Ovary (tissue), 9 donors: ENCODE measurements around the gene GBX1. TPM values are rescaled to one million over a fixed set of nuclear protein-coding genes. Genes with fewer than 3 reads are reported as not detected.

ENCODE experiments used
- DNase-seq, 5 donors: peaks; one replicate each; pipeline ENCODE4 v3.0.0-alpha.2; 2019 to 2020
- H3K27ac ChIP-seq, 2 donors: fragments of 200-600 bp; one replicate each; pipeline versions ENCODE4 v1.5.1 to v1.8.0; 2019 to 2022
- H3K27me3 ChIP-seq: fragments of 200-600 bp; one replicate; pipeline ENCODE4 v1.8.0; 2022
- H3K36me3 ChIP-seq: fragments of 200-600 bp; sonication (generic); one replicate; pipeline ENCODE4 v1.5.1; 2019
- H3K4me1 ChIP-seq: one replicate; pipeline ENCODE4 v1.8.1; 2013; ENCODE audit warnings: mild to moderate bottlenecking, moderate library complexity; ENCODE audit not compliant: insufficient read depth
- H3K4me3 ChIP-seq: fragments of 200-600 bp; sonication (generic); one replicate; pipeline ENCODE4 v1.5.1; 2017
- H3K9me3 ChIP-seq, 2 donors: fragments of 200-600 bp in 1 of 2; sonication (generic) in 1 of 2; one replicate each; pipeline versions ENCODE4 v1.5.1 to v1.8.1; 2013 to 2019; ENCODE audit warnings: mild to moderate bottlenecking in 1 of 2, moderate library complexity in 1 of 2
- EP300 ChIP-seq: sonication (generic); formaldehyde crosslinking; IDR thresholded peaks from one replicate; pipeline ENCODE4 v1.6.1; 2017; ENCODE audit warnings: antibody characterized with exemption
- POLR2A ChIP-seq: fragments of 450-650 bp; IDR thresholded peaks from one replicate; pipeline ENCODE4 v1.6.1; 2017; ENCODE audit warnings: antibody characterized with exemption, mild to moderate bottlenecking, moderate library complexity
- WGBS, 3 donors: extraction: QIAGEN DNeasy Blood & Tissue Kit in 1 of 3; methylation state at CpG; one replicate each; pipeline versions ENCODE4 v1.1.5 to v1.1.7; 2013 to 2017; 5-methylcytosine and 5-hydroxymethylcytosine counted together
- intact Hi-C, 4 donors: fragments of 100-400 bp; cut with DNase I; formaldehyde crosslinking; loops; one replicate each; pipeline versions ENCODE4 v1.11.0 to v1.15.1; 2022 to 2023
- polyA plus RNA-seq, 2 donors: library from polyadenylated mRNA; stranded (reverse); fragments of 200-250 nt in 1 of 2; fragments of 350-450 nt in 1 of 2; fragmentation: Illumina TruSeq in 1 of 2; extraction: RNeasy Lipid Tissue Mini Kit (QIAGEN cat#74804) in 1 of 2; gene quantifications; one replicate each; pipeline ENCODE4 v1.2.3, GENCODE V29; 2013 to 2014
- total RNA-seq, 7 donors: library from RNA; depleted of rRNA in 2 of 7; stranded (reverse); fragments of >200 nt in 2 of 7; fragmentation: NEBNext Ultra II Directional in 3 of 7; extraction: Animal tissue kit (Norgen Biotek cat#: 25700) in 3 of 7; gene quantifications; one replicate each; pipeline versions ENCODE4 v1.1.0 to v1.2.4, GENCODE V29; 2016 to 2023
- TF ChIP-seq, protein P1 (sequence below), 3 donors: fragments of 450-650 bp in 2 of 3; fragments of 200-600 bp in 1 of 3; IDR thresholded peaks; one replicate each; pipeline versions ENCODE4 v1.5.1 to v1.8.0; 2016 to 2022; ENCODE audit warnings: antibody characterized with exemption in 3 of 3, mild to moderate bottlenecking in 1 of 3
- donor health status: DM: no; HTN: no; CAD: no; lungs with moderate emphysema.
- donor health status: DM: no; HTN: no; CAD: no.
- donor health status: Bipolar disorder and iron deficiency.
- donor health status: DM: yes; HTN: yes; CAD: no.
- donor health status: DM: no; HTN: no; CAD: no.
- donor health status: DM: yes; HTN: yes; CAD: no.

The GBX1 gene
- total and polyA plus RNA-seq, 9 donors: not detected

DNA sequence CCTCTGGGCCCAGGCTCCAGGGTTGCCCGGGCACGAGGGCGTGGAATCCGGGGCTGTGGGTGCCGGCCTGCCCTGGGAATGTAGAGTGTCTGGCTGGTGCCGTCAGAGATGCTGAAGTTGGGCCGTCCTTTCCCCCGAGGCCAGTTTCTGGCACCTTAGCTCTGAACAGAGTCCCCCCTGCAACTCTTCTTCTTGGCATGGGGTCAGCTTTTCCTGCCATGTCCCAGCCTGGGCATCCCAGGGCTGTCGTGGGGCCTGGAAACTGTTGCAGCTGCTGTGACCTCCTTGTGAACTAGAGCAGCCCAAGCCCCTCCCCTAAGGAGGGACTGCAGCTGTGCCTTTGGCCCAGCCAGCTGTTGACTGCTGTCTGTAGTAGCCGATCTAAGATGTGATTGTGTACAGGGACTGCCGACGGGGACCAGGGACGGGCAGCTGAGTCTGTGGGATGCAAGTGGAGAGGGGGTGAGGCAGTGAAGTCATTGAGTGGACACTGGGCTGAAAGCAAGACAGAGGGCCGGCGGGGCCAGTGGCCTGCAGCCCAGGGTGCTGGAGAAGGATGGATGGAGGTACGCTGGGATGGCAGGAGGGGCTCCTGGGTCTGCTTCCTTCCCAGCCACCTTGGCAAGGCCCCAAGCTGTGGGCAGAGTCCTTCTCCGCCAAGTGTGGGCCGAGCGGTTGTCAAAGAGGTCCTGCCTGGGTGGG, 35.8 kb downstream of the GBX1 start:
- Histone ChIP-seq H3K36me3 (no peaks in the 10 kb centered on the region), H3K27ac (no peak overlapping the region)
- intact Hi-C loops: loop anchor here in 1 of 4 donors (10.0 kb wide), 1 partner anchor 173 kb away; no protein-coding TSS in a partner anchor

GRCh38 chr7:151131224-151131591, 36.3 kb downstream of the GBX1 start:
- DNase-seq: no peak
- Histone ChIP-seq H3K4me1 (peaks cover under 1% of the 10 kb centered on the region), H3K27me3 (no peaks in the 10 kb centered on the region), H3K27ac (no peak overlapping the region), H3K9me3 (no peaks in the 10 kb centered on the region), H3K36me3 (no peaks in the 10 kb centered on the region), H3K4me3 (no peak overlapping the region)
- 84 to 86% (median 85%) methylated on average over 13 of the region's 13 CpGs for WGBS, 3 donors
- no peak for TF ChIP-seq POLR2A
- intact Hi-C loops: loop anchor here in 1 of 4 donors (10.0 kb wide), 1 partner anchor 174 kb away; no protein-coding TSS in a partner anchor

More for the DNA sequence above, 35.8 kb downstream of the GBX1 start:
- no peak overlapping the region for H3K4me3 ChIP-seq
- WGBS, 3 donors: 65 to 75% (median 72%) methylated on average over 19 of the region's 19 CpGs
- TF ChIP-seq, protein P1, sequence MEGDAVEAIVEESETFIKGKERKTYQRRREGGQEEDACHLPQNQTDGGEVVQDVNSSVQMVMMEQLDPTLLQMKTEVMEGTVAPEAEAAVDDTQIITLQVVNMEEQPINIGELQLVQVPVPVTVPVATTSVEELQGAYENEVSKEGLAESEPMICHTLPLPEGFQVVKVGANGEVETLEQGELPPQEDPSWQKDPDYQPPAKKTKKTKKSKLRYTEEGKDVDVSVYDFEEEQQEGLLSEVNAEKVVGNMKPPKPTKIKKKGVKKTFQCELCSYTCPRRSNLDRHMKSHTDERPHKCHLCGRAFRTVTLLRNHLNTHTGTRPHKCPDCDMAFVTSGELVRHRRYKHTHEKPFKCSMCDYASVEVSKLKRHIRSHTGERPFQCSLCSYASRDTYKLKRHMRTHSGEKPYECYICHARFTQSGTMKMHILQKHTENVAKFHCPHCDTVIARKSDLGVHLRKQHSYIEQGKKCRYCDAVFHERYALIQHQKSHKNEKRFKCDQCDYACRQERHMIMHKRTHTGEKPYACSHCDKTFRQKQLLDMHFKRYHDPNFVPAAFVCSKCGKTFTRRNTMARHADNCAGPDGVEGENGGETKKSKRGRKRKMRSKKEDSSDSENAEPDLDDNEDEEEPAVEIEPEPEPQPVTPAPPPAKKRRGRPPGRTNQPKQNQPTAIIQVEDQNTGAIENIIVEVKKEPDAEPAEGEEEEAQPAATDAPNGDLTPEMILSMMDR (IDR thresholded peaks at IDR 0.05): no peak
- TF ChIP-seq EP300 (no peak), POLR2A (no peak)
- H3K9me3 ChIP-seq: no peaks in the 10 kb centered on the region
- peak in 1 of 5 donors; percentile 19 for DNase-seq
- H3K27me3 ChIP-seq: no peaks in the 10 kb centered on the region
- no peaks in the 10 kb centered on the region for H3K4me1 ChIP-seq

GRCh38 chr7:151130741-151131157, 36.7 kb downstream of the GBX1 start:
- no peak overlapping the region for H3K4me3 ChIP-seq
- DNase-seq: peak in 1 of 5 donors; percentile 14
- H3K27ac ChIP-seq: no peak overlapping the region
- 90 to 93% (median 92%) methylated on average over 17 of the region's 17 CpGs for WGBS, 3 donors
- no peaks in the 10 kb centered on the region for H3K9me3 ChIP-seq
- no peaks in the 10 kb centered on the region for H3K36me3 ChIP-seq
- peaks cover 4% of the 10 kb centered on the region for H3K4me1 ChIP-seq
- intact Hi-C loops: loop anchor here in 1 of 4 donors (10.0 kb wide), 1 partner anchor 174 kb away; no protein-coding TSS in a partner anchor
- no peaks in the 10 kb centered on the region for H3K27me3 ChIP-seq
- TF ChIP-seq, protein P1 (IDR thresholded peaks at IDR 0.05): no peak
- no peak for TF ChIP-seq POLR2A
- TF ChIP-seq EP300: no peak

GRCh38 chr7:151129960-151130591, 37.4 kb downstream of the GBX1 start:
- H3K4me1 ChIP-seq: peaks cover 8% of the 10 kb centered on the region
- H3K27me3 ChIP-seq: no peaks in the 10 kb centered on the region
- H3K36me3 ChIP-seq: no peaks in the 10 kb centered on the region
- intact Hi-C loops: loop anchor here in 3 of 4 donors (5.0 to 10.0 kb wide), 5 partner anchors 37 to 175 kb away; partner anchors contain the start of gene GBX1 (in 1 of the 3)
- H3K9me3 ChIP-seq: no peaks in the 10 kb centered on the region
- WGBS, 3 donors: 94 to 97% (median 96%) methylated on average over 9 of the region's 9 CpGs
- no peak overlapping the region for H3K27ac ChIP-seq
- H3K4me3 ChIP-seq: no peak overlapping the region
- no peak for DNase-seq
- TF ChIP-seq POLR2A: no peak
- TF ChIP-seq, protein P1 (IDR thresholded peaks at IDR 0.05): no peak
- no peak for TF ChIP-seq EP300
